ENCODE results near the gene GMPPA. TPM values are rescaled to one million over a fixed set of nuclear protein-coding genes. Genes with fewer than 3 reads are reported as not detected.

GMPPA gene
- total RNA-seq, 4 donors from 2014 or later: 26.5 to 50.6 (median 42.6) TPM

GRCh38 chr2:219513787-219514186 is 15.1 kb downstream of the GMPPA start:
- peaks cover 3% of the 10 kb centered on the region for H3K27me3 ChIP-seq
- peaks cover 11 to 20% of the 10 kb centered on the region in 2 donors for H3K4me1 ChIP-seq
- 8 to 10% methylated on average over 4 of the region's 4 CpGs for WGBS, 2 donors
- H3K4me3 ChIP-seq (replicated peaks in 1 of 3): no peak overlapping the region
- no peaks in the 10 kb centered on the region for H3K9me3 ChIP-seq
- intact Hi-C loops (cut with DNase I): no loop called here
- TF ChIP-seq POLR2A (IDR thresholded peaks at IDR 0.05) (no peak), CTCF (IDR thresholded peaks at IDR 0.05) (no peak)
- H3K27ac ChIP-seq: no peak overlapping the region
- H3K36me3 ChIP-seq: no peaks in the 10 kb centered on the region
- DNase-seq: peak; percentile 9 to 19

- Histone ChIP-seq H3K27me3 (peaks cover 3% of the 10 kb centered on the region), H3K4me3 (replicated peaks in 1 of 3) (no peak within 1 kb of the TSS), H3K36me3 (no peaks in the 10 kb centered on the region), H3K27ac (no peak within 1 kb of the TSS), H3K4me1 (peaks cover 10 to 15% of the 10 kb centered on the region in 2 donors), H3K9me3 (no peaks in the 10 kb centered on the region)
- 6 to 9% methylated on average over 18 to 27 of the region's 31 CpGs for WGBS, 2 donors
- intact Hi-C loops (cut with DNase I): no loop called here
- no peak for DNase-seq
- no peak for TF ChIP-seq POLR2A (IDR thresholded peaks at IDR 0.05)
- no peak for TF ChIP-seq CTCF (IDR thresholded peaks at IDR 0.05)
Measured at GRCh38 chr2:219514196-219514761, 15.6 kb downstream of the GMPPA start, which contains the start of gene ASIC4. Gene ASIC4, plus strand, starts transcription at chr2:219514482. Its CDS starts 243 bp downstream, at chr2:219514725.

GRCh38 chr2:219514836-219515235 is 16.1 kb downstream of the GMPPA start:
- Histone ChIP-seq H3K27me3 (peaks cover 3% of the 10 kb centered on the region), H3K9me3 (no peaks in the 10 kb centered on the region), H3K36me3 (no peaks in the 10 kb centered on the region), H3K27ac (no peak overlapping the region), H3K4me3 (replicated peaks in 1 of 3) (no peak overlapping the region), H3K4me1 (peaks cover 5 to 11% of the 10 kb centered on the region in 2 donors)
- WGBS, 2 donors: 92 to 95% methylated on average over 13 to 16 of the region's 21 CpGs
- no peak for DNase-seq
- intact Hi-C loops (cut with DNase I): no loop called here
- TF ChIP-seq POLR2A (IDR thresholded peaks at IDR 0.05) (no peak), CTCF (IDR thresholded peaks at IDR 0.05) (no peak)

- WGBS, 2 donors: 54 to 56% methylated on average over 17 of the region's 17 CpGs
- no peak for DNase-seq
- Histone ChIP-seq H3K4me3 (replicated peaks in 1 of 3) (no peak overlapping the region), H3K27ac (no peak overlapping the region), H3K9me3 (no peaks in the 10 kb centered on the region), H3K4me1 (peaks cover 0 to 7% of the 10 kb centered on the region in 2 donors), H3K36me3 (no peaks in the 10 kb centered on the region), H3K27me3 (peaks cover 3% of the 10 kb centered on the region)
- TF ChIP-seq POLR2A (IDR thresholded peaks at IDR 0.05): no peak
- intact Hi-C loops (cut with DNase I): no loop called here
Measured at GRCh38 chr2:219515874-219516629, 17.4 kb downstream of the GMPPA start.

GRCh38 chr2:219516888-219517287 is 18.2 kb downstream of the GMPPA start:
- intact Hi-C loops (cut with DNase I): no loop called here
- Histone ChIP-seq H3K27me3 (peaks cover 3% of the 10 kb centered on the region), H3K4me1 (peaks cover 0 to 8% of the 10 kb centered on the region in 2 donors), H3K27ac (no peak overlapping the region), H3K36me3 (no peaks in the 10 kb centered on the region), H3K4me3 (replicated peaks in 1 of 3) (no peak overlapping the region), H3K9me3 (no peaks in the 10 kb centered on the region)
- no peak for TF ChIP-seq CTCF (IDR thresholded peaks at IDR 0.05)
- WGBS, 2 donors: 66% methylated on average over 7 of the region's 7 CpGs
- no peak for DNase-seq

Measured in thyroid gland (tissue), 4 donors.